RWPE1 (cell line): ENCODE results near the gene SLC6A20.
"Not testable (repeated sequence)": the region's sequence is repeated elsewhere in the genome, so short reads cannot be mapped to it uniquely, and the experiment has no call there.

Experiments used
- CTCF ChIA-PET: fragments of 350-600 bp; sonication (Branson Sonifier 250); formaldehyde crosslinking; extraction: SDS; loops from one replicate; lab custom pipeline; 2021; lab: Yijun Ruan, JAX
- POLR2A ChIA-PET: fragments of 400-600 bp; formaldehyde crosslinking; extraction: SDS; loops from one replicate; lab custom pipeline; 2020; ENCODE audit warnings: antibody characterized with exemption; ENCODE audit not compliant: low non-redundant PET; lab: Yijun Ruan, JAX
- DNase-seq: peaks from one replicate; pipeline ENCODE4 v3.0.0; 2012; ENCODE audit warnings: low spot score
- H3K27ac ChIP-seq: fragments of 450-650 bp; 2 replicates; pipeline ENCODE4 v1.5.1; 2017
- CTCF ChIP-seq: fragments of 450-650 bp; conservative IDR thresholded peaks from 2 replicates; pipeline ENCODE4 v1.5.1; 2017; ENCODE audit warnings: low read depth, mild to moderate bottlenecking

Gene SLC6A20

GRCh38 chr3:45756055-45756454, 40.3 kb downstream of the SLC6A20 start:
- H3K27ac ChIP-seq: no peak overlapping the region
- no peak for TF ChIP-seq CTCF
- no peak for DNase-seq
- ChIA-PET POLR2A (no interaction called here), CTCF (no interaction called here)

- ChIA-PET POLR2A (no interaction called here), CTCF (interaction anchor here (0.6 kb wide), 1 partner anchor 324 kb away, joined by 3 read pairs; no protein-coding TSS in a partner anchor)
- no peak for TF ChIP-seq CTCF
- no peak overlapping the region for H3K27ac ChIP-seq
- no peak for DNase-seq
These were observed 41.9 kb downstream of the SLC6A20 start for GRCh38 chr3:45754461-45754860.

- no peak for TF ChIP-seq CTCF
- no peak for DNase-seq
- CTCF ChIA-PET: no interaction called here
- POLR2A ChIA-PET: no interaction called here
- no peak overlapping the region for H3K27ac ChIP-seq
These were observed 43.2 kb downstream of the SLC6A20 start for GRCh38 chr3:45753095-45753494.

- ChIA-PET POLR2A (no interaction called here), CTCF (no interaction called here)
- no peak overlapping the region for H3K27ac ChIP-seq
- no peak for TF ChIP-seq CTCF
- no peak for DNase-seq
These were observed 44.6 kb downstream of the SLC6A20 start for GRCh38 chr3:45751537-45752242.

- CTCF ChIA-PET: no interaction called here
- no peak for DNase-seq
- POLR2A ChIA-PET: no interaction called here
- no peak for TF ChIP-seq CTCF
- H3K27ac ChIP-seq: no peak overlapping the region
These were observed 46.5 kb downstream of the SLC6A20 start for GRCh38 chr3:45749880-45750279.

GRCh38 chr3:45749036-45749600, 47.2 kb downstream of the SLC6A20 start:
- POLR2A ChIA-PET, H3K27ac ChIP-seq, CTCF ChIA-PET, DNase-seq: not testable (repeated sequence)

- no peak for DNase-seq
- ChIA-PET POLR2A (no interaction called here), CTCF (no interaction called here)
- H3K27ac ChIP-seq: peak overlapping the region; percentile 68
- no peak for TF ChIP-seq CTCF
These were observed 48.3 kb downstream of the SLC6A20 start for GRCh38 chr3:45748068-45748467.
